ENCODE results near the gene CCDC196. TPM values are rescaled to one million over a fixed set of nuclear protein-coding genes. Genes with fewer than 3 reads are reported as not detected.
"Not testable (repeated sequence)": the region's sequence is repeated elsewhere in the genome, so short reads cannot be mapped to it uniquely, and the experiment has no call there.

Gene CCDC196
- total RNA-seq, 4 donors from 2014 or later = not detected

DNA sequence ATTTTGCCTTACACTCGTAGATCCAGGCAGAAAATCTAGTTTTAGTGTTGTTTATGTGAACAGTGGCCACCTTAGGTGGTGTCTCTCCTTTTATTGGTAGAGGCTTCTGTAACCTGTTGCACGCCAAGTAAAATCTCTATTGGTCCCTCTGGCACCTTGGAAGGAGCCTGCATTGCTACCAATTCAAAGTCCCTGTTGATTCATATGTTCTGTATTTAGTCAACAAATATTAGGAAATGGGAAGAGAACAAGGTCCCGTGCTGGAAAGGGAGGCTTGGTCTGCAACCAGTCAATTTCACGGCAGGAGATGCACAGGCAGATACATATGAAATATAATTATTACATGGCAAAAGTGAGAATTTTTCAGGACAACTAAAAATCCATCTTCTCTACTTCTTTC lies 15.4 kb downstream of the CCDC196 start:
- Histone ChIP-seq H3K27me3 (no peaks in the 10 kb centered on the region), H3K4me3 (no peak overlapping the region), H3K9me3 (no peaks in the 10 kb centered on the region), H3K36me3 (no peaks in the 10 kb centered on the region), H3K4me1 (peaks cover 0 to 4% (median 0%) of the 10 kb centered on the region in 4 donors), H3K27ac (no peak overlapping the region)
- no peak for DNase-seq (ENCODE audit: low spot score in 2 of 2)
- WGBS, 2 donors = 85 to 87% methylated on average over 4 of the region's 4 CpGs
- TF ChIP-seq EP300 (IDR thresholded peaks at IDR 0.05) (no peak), CTCF (IDR thresholded peaks at IDR 0.05) (no peak), POLR2A (IDR thresholded peaks at IDR 0.05) (no peak)

DNA sequence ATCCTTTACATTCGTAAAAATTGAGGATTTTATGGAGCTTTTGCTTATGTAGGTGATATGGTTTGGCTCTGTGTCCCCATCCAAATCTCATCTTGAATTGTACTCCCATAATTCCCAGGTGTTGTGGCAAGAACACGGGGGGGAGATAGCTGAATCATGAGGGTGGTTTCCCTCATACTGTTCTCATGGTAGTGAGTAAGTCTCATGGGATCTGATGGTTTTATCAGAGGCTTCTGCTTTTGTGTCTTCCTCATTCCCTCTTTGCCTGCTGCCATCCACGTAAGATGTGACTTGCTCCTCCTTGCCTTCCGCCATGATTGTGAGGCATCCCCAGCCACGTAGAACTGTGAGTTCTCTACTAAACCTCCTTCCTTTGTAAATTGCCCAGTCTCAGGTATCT lies 16.7 kb downstream of the CCDC196 start:
- 86 to 88% methylated on average over 5 of the region's 5 CpGs for WGBS, 2 donors
- H3K27me3 ChIP-seq; H3K9me3 ChIP-seq; H3K4me3 ChIP-seq; H3K27ac ChIP-seq; H3K36me3 ChIP-seq; DNase-seq (ENCODE audit: low spot score in 2 of 2): not testable (repeated sequence)
- peaks cover 0 to 11% (median 0%) of the 10 kb centered on the region in 4 donors for H3K4me1 ChIP-seq

DNA sequence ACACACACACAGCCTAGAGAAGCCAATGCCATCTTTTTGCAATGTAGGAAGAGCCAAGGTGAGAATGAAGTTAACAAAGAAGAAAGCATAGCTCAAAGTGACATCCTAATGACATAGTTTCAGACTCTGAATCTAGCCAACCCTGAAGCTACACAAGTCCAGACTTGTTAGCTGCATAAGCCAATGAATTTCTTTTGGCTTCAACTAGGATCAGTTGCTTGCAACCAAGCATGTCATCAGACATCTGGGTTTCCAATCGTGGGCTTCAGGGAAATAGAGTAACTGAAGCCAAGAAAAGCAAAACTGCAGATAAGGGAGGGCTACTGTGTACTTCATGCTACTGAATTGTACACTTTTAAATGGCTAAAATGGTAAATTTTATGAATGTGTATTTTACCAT lies 17.4 kb downstream of the CCDC196 start:
- no peaks in the 10 kb centered on the region for H3K27me3 ChIP-seq
- no peaks in the 10 kb centered on the region for H3K36me3 ChIP-seq
- DNase-seq (ENCODE audit: low spot score in 2 of 2) = no peak
- TF ChIP-seq POLR2A (IDR thresholded peaks at IDR 0.05) (no peak), EP300 (IDR thresholded peaks at IDR 0.05) (no peak), CTCF (IDR thresholded peaks at IDR 0.05) (no peak)
- H3K4me1 ChIP-seq = peaks cover 0 to 7% (median 0%) of the 10 kb centered on the region in 4 donors
- no peaks in the 10 kb centered on the region for H3K9me3 ChIP-seq
- 45 to 58% methylated on average over 1 of the region's 1 CpG for WGBS, 2 donors
- H3K27ac ChIP-seq = no peak overlapping the region
- no peak overlapping the region for H3K4me3 ChIP-seq

GRCh38 chr14:66507181-66507721 lies 21.1 kb downstream of the CCDC196 start:
- peak overlapping the region; percentile 79 to 93 (median 86) for H3K27ac ChIP-seq

GRCh38 chr14:66507722-66508546 lies 21.8 kb downstream of the CCDC196 start, which contains the start of gene GPHN:
Gene GPHN, plus strand, starts transcription at chr14:66508147.
- H3K4me3 ChIP-seq = peak within 1 kb of the TSS; percentile 60 to 93 (median 82)
- peaks cover 0 to 21% (median 3%) of the 10 kb centered on the region in 4 donors for H3K4me1 ChIP-seq
- peak within 1 kb of the TSS; percentile 79 to 93 (median 86) for H3K27ac ChIP-seq
- H3K27me3 ChIP-seq = no peaks in the 10 kb centered on the region
- WGBS, 2 donors = 0 to 1% methylated on average over 69 to 78 of the region's 91 CpGs
- no peaks in the 10 kb centered on the region for H3K36me3 ChIP-seq
- peak; percentile 88 to 91 for DNase-seq (ENCODE audit: low spot score in 2 of 2)
- TF ChIP-seq POLR2A (IDR thresholded peaks at IDR 0.05) (peak; percentile 56 to 82), EP300 (IDR thresholded peaks at IDR 0.05) (peak; percentile 45 to 96), CTCF (IDR thresholded peaks at IDR 0.05) (peak in 3 of 5 experiments; percentile 26 to 60 (median 52))
- no peaks in the 10 kb centered on the region for H3K9me3 ChIP-seq

More at GRCh38 chr14:66507181-66507721, 21.1 kb downstream of the CCDC196 start:
- 1 to 3% methylated on average over 23 of the region's 23 CpGs for WGBS, 2 donors
- no peaks in the 10 kb centered on the region for H3K36me3 ChIP-seq
- no peak for DNase-seq (ENCODE audit: low spot score in 2 of 2)
- H3K4me1 ChIP-seq = peaks cover 0 to 21% (median 3%) of the 10 kb centered on the region in 4 donors
- no peaks in the 10 kb centered on the region for H3K27me3 ChIP-seq
- H3K9me3 ChIP-seq = no peaks in the 10 kb centered on the region
- TF ChIP-seq EP300 (IDR thresholded peaks at IDR 0.05) (no peak), CTCF (IDR thresholded peaks at IDR 0.05) (no peak), POLR2A (IDR thresholded peaks at IDR 0.05) (no peak)
- peak overlapping the region; percentile 60 to 93 (median 82) for H3K4me3 ChIP-seq

Data from tibial nerve (tissue), 4 donors.